ENCODE data around the gene IGSF6. TPM values are rescaled to one million over a fixed set of nuclear protein-coding genes. Genes with fewer than 3 reads are reported as not detected.

Gene IGSF6
- polyA plus RNA-seq, 3 donors: 86.2 to 276 (median 159) TPM

- H3K79me2 ChIP-seq (ENCODE audit: insufficient read depth, low read length): peaks cover 100% of the 10 kb centered on the region
- peak overlapping the region; percentile 19 to 93 for H3K27ac ChIP-seq (ENCODE audit: low read depth in 1 of 2, low read length in 2 of 2)
- H3K4me1 ChIP-seq (ENCODE audit: control insufficient read depth in 1 of 2, insufficient read depth in 2 of 2, low read length in 2 of 2): peaks cover 97 to 100% of the 10 kb centered on the region in 2 donors
- peaks cover 72% of the 10 kb centered on the region for H4K20me1 ChIP-seq (ENCODE audit: insufficient read depth, low read length)
- Mint-ChIP-seq H3K4me1 (peaks cover 95% of the 10 kb centered on the region), H3K27me3 (ENCODE audit: low read depth in 3 of 3) (no peaks in the 10 kb centered on the region), H3K9me3 (no peaks in the 10 kb centered on the region), H3K4me3 (no peak overlapping the region), H3K36me3 (peaks cover 39 to 46% of the 10 kb centered on the region in 2 donors), H3K27ac (peak overlapping the region; percentile 91 to 98 (median 96))
- H3K4me3 ChIP-seq (replicated peaks in 1 of 3; ENCODE audit: low read depth in 2 of 3, low read length in 3 of 3): no peak overlapping the region
- no peak overlapping the region for H3K9ac ChIP-seq (ENCODE audit: insufficient read depth, low read length, poor library complexity, severe bottlenecking)
- peaks cover 4 to 29% of the 10 kb centered on the region in 2 donors for H3K36me3 ChIP-seq (replicated peaks in 1 of 2; ENCODE audit: control insufficient read depth in 1 of 2, insufficient read depth in 2 of 2, low read length in 2 of 2)
- TF ChIP-seq CTCF (IDR thresholded peaks at IDR 0.05): no peak
- H2AFZ ChIP-seq (ENCODE audit: insufficient read depth, low read depth, low read length, poor library complexity, severe bottlenecking): no peak overlapping the region
- H3K9me3 ChIP-seq (replicated peaks in 1 of 2; ENCODE audit: control insufficient read depth in 1 of 2, insufficient read depth in 1 of 2, low read length in 2 of 2): no peaks in the 10 kb centered on the region
- no peak overlapping the region for H3K4me2 ChIP-seq (replicated peaks; ENCODE audit: extremely low read depth, low read length, poor library complexity, severe bottlenecking)
- WGBS (ENCODE audit: insufficient coverage): 100% methylated on average over 1 of the region's 4 CpGs
- intact Hi-C loops (cut with micrococcal nuclease): loop anchor here in 1 of 2 donors (5.0 kb wide), 1 partner anchor 39 kb away; the partner anchor contains the start of gene IGSF6
- DNase-seq: no peak
- H3K27me3 ChIP-seq (ENCODE audit: control insufficient read depth in 2 of 2, insufficient read depth in 2 of 2, low read length in 2 of 2): no peaks in the 10 kb centered on the region
Observed at GRCh38 chr16:21613361-21613760, 39.0 kb downstream of the IGSF6 start.

GRCh38 chr16:21611556-21612384, 40.6 kb downstream of the IGSF6 start:
- peak overlapping the region; percentile 50 for H3K9ac ChIP-seq (ENCODE audit: insufficient read depth, low read length, poor library complexity, severe bottlenecking)
- H3K27me3 ChIP-seq (ENCODE audit: control insufficient read depth in 2 of 2, insufficient read depth in 2 of 2, low read length in 2 of 2): no peaks in the 10 kb centered on the region
- Mint-ChIP-seq H3K4me3 (peak overlapping the region; percentile 60 to 82), H3K36me3 (peaks cover 30 to 34% of the 10 kb centered on the region in 2 donors), H3K4me1 (peaks cover 96% of the 10 kb centered on the region), H3K9me3 (no peaks in the 10 kb centered on the region), H3K27ac (peak overlapping the region; percentile 95 to 98 (median 97)), H3K27me3 (ENCODE audit: low read depth in 3 of 3) (no peaks in the 10 kb centered on the region)
- peaks cover 100% of the 10 kb centered on the region for H3K79me2 ChIP-seq (ENCODE audit: insufficient read depth, low read length)
- H3K4me3 ChIP-seq (replicated peaks in 1 of 3; ENCODE audit: low read depth in 2 of 3, low read length in 3 of 3): peak overlapping the region in 2 of 3 experiments; percentile 39 to 63
- no CpG with 5 or more reads among the region's 7 CpGs for WGBS (ENCODE audit: insufficient coverage)
- peaks cover 99 to 100% of the 10 kb centered on the region in 2 donors for H3K4me1 ChIP-seq (ENCODE audit: control insufficient read depth in 1 of 2, insufficient read depth in 2 of 2, low read length in 2 of 2)
- peak overlapping the region; percentile 74 for H3K4me2 ChIP-seq (replicated peaks; ENCODE audit: extremely low read depth, low read length, poor library complexity, severe bottlenecking)
- peaks cover 74% of the 10 kb centered on the region for H4K20me1 ChIP-seq (ENCODE audit: insufficient read depth, low read length)
- H3K36me3 ChIP-seq (replicated peaks in 1 of 2; ENCODE audit: control insufficient read depth in 1 of 2, insufficient read depth in 2 of 2, low read length in 2 of 2): peaks cover 3 to 22% of the 10 kb centered on the region in 2 donors
- no peaks in the 10 kb centered on the region for H3K9me3 ChIP-seq (replicated peaks in 1 of 2; ENCODE audit: control insufficient read depth in 1 of 2, insufficient read depth in 1 of 2, low read length in 2 of 2)
- no peak for TF ChIP-seq CTCF (IDR thresholded peaks at IDR 0.05)
- intact Hi-C loops (cut with micrococcal nuclease): loop anchor here in 1 of 2 donors (5.0 kb wide), 1 partner anchor 41 kb away; the partner anchor contains the start of gene IGSF6
- H2AFZ ChIP-seq (ENCODE audit: insufficient read depth, low read depth, low read length, poor library complexity, severe bottlenecking): no peak overlapping the region
- H3K27ac ChIP-seq (ENCODE audit: low read depth in 1 of 2, low read length in 2 of 2): peak overlapping the region; percentile 93 to 95
- peak; percentile 44 to 73 (median 61) for DNase-seq

All from CD14-positive monocyte (primary cell).